Measurements from ENCODE around the gene MEIOC.

The MEIOC gene

GRCh38 chr17:44708401-44709263 is 52.4 kb downstream of the MEIOC start, which contains the start of gene DBF4B:
Gene DBF4B, plus strand, starts transcription at chr17:44708665. Its CDS starts 156 bp downstream, at chr17:44708821.
- peak; percentile 94 to 95 for DNase-seq

- DNase-seq, result no peak
Observed at GRCh38 chr17:44719444-44719843, 63.2 kb downstream of the MEIOC start.

GRCh38 chr17:44722254-44722653 is 66.0 kb downstream of the MEIOC start:
- DNase-seq, result no peak
